HepG2 (cell line): ENCODE measurements around the gene JPT1. TPM values are rescaled to one million over a fixed set of nuclear protein-coding genes. Genes with fewer than 3 reads are reported as not detected.

Experiments used
- GTF3A ChIP-seq: sonication (generic); formaldehyde crosslinking; conservative IDR thresholded peaks from 2 replicates; pipeline ENCODE4 v1.4.0; 2020; ENCODE audit warnings: mild to moderate bottlenecking, missing genetic modification reagents
- IRX3 ChIP-seq: sonication (generic); formaldehyde crosslinking; IDR thresholded peaks from 2 replicates; pipeline ENCODE4 v1.8.1; 2023; ENCODE audit warnings: mild to moderate bottlenecking, low read depth, missing genetic modification reagents, borderline replicate concordance
- MAZ ChIP-seq, 2 experiments: sonication (generic) in 1 of 2; formaldehyde crosslinking in 1 of 2; IDR thresholded peaks; 2 replicates each; pipeline versions ENCODE4 v1.5.0 to v1.6.1; 2012 to 2020; ENCODE audit warnings: low read depth in 2 of 2, mild to moderate bottlenecking in 2 of 2, borderline replicate concordance in 1 of 2, improper control_type of control experiment in 1 of 2, low read length in 1 of 2, missing genetic modification reagents in 1 of 2, moderate library complexity in 1 of 2
- NAIF1 ChIP-seq: sonication (generic); formaldehyde crosslinking; IDR thresholded peaks from 2 replicates; pipeline ENCODE4 v1.5.0; 2020; ENCODE audit warnings: mild to moderate bottlenecking, missing genetic modification reagents, borderline replicate concordance
- NFE2L2 ChIP-seq: fragments of 150-350 bp; IDR thresholded peaks from 2 replicates; pipeline ENCODE4 v1.6.1; 2014; ENCODE audit warnings: low read length
- SMAD1 ChIP-seq: sonication (generic); formaldehyde crosslinking; IDR thresholded peaks from 2 replicates; pipeline ENCODE4 v1.4.0; 2020; ENCODE audit warnings: missing genetic modification reagents, low read depth, mild to moderate bottlenecking, borderline replicate concordance
- SOX13 ChIP-seq, 3 experiments: fragments of 450-650 bp in 1 of 3; sonication (generic) in 1 of 3; formaldehyde crosslinking in 1 of 3; IDR thresholded peaks in 2 of 3; conservative IDR thresholded peaks in 1 of 3; 2 replicates each; pipeline versions ENCODE4 v1.5.0 to v1.6.1; 2016 to 2020; ENCODE audit warnings: antibody characterized with exemption in 1 of 3, mild to moderate bottlenecking in 1 of 3, missing compliant biosample characterization in 1 of 3, missing genetic modification reagents in 1 of 3, moderate library complexity in 1 of 3
- TRIM24 ChIP-seq: sonication (generic); formaldehyde crosslinking; IDR thresholded peaks from 2 replicates; pipeline ENCODE4 v1.8.0; 2022; ENCODE audit warnings: mild to moderate bottlenecking, missing genetic modification reagents
- WIZ ChIP-seq: sonication (generic); formaldehyde crosslinking; IDR thresholded peaks from 2 replicates; pipeline ENCODE4 v1.5.1; 2020; ENCODE audit warnings: mild to moderate bottlenecking, missing genetic modification reagents
- ZNF138 ChIP-seq: sonication (generic); formaldehyde crosslinking; IDR thresholded peaks from 2 replicates; pipeline ENCODE4 v1.5.0; 2020; ENCODE audit warnings: mild to moderate bottlenecking, low read depth, missing genetic modification reagents
- ZNF160 ChIP-seq: sonication (generic); formaldehyde crosslinking; IDR thresholded peaks from 2 replicates; pipeline ENCODE4 v1.8.0; 2022; ENCODE audit warnings: mild to moderate bottlenecking, inconsistent platforms, missing genetic modification reagents
- ZNF17 ChIP-seq: sonication (generic); formaldehyde crosslinking; IDR thresholded peaks from 2 replicates; pipeline ENCODE4 v1.5.0; 2020; ENCODE audit warnings: mild to moderate bottlenecking, missing genetic modification reagents
- ZNF3 ChIP-seq: IDR thresholded peaks from 2 replicates; pipeline ENCODE4 v1.7.0; 2017; ENCODE audit warnings: inconsistent platforms
- ZNF33B ChIP-seq: sonication (generic); formaldehyde crosslinking; IDR thresholded peaks from 2 replicates; pipeline ENCODE4 v1.5.1; 2020; ENCODE audit warnings: mild to moderate bottlenecking, missing genetic modification reagents
- ZNF563 ChIP-seq: sonication (generic); formaldehyde crosslinking; IDR thresholded peaks from 2 replicates; pipeline ENCODE4 v1.8.0; 2022; ENCODE audit warnings: mild to moderate bottlenecking, moderate library complexity, missing genetic modification reagents
- ZNF776 ChIP-seq: sonication (generic); formaldehyde crosslinking; IDR thresholded peaks from 2 replicates; pipeline ENCODE4 v1.4.0; 2020; ENCODE audit warnings: mild to moderate bottlenecking, missing genetic modification reagents
- ZNF792 ChIP-seq: IDR thresholded peaks from 2 replicates; pipeline ENCODE4 v1.6.1; 2016
- ZNF879 ChIP-seq: sonication (generic); formaldehyde crosslinking; IDR thresholded peaks from 2 replicates; pipeline ENCODE4 v1.8.1; 2023; ENCODE audit warnings: missing genetic modification reagents
- ZSCAN29 ChIP-seq: sonication (generic); formaldehyde crosslinking; conservative IDR thresholded peaks from 2 replicates; pipeline ENCODE4 v1.4.0; 2020; ENCODE audit warnings: mild to moderate bottlenecking, missing genetic modification reagents
- polyA plus RNA-seq, 8 experiments: library from polyadenylated mRNA; depleted of rRNA in 3 of 8; stranded (reverse) in 7 of 8; unstranded in 1 of 8; fragments of >200 nt; fragmentation: Illumina TruSeq in 4 of 8; extraction: Trizol in 4 of 8; gene quantifications; 2 replicates each; pipeline versions ENCODE4 v1.2.1 to v1.2.3, GENCODE V29; 2011 to 2016; ENCODE audit warnings: low read depth in 4 of 8, missing spikeins in 1 of 8, mixed read lengths in 1 of 8; ENCODE audit not compliant: insufficient read depth in 1 of 8
- total RNA-seq, 5 experiments: library from RNA; depleted of rRNA; stranded (reverse); fragments of >200 nt; fragmentation: Illumina TruSeq; extraction: Trizol; gene quantifications; 2 replicates each; pipeline ENCODE4 v1.2.3, GENCODE V29; 2016; ENCODE audit warnings: low read depth in 1 of 5
- TF ChIP-seq, protein P1 (sequence below): sonication (generic); formaldehyde crosslinking; IDR thresholded peaks from 2 replicates; pipeline ENCODE4 v1.5.1; 2020; ENCODE audit warnings: mild to moderate bottlenecking, missing genetic modification reagents, moderate library complexity
- TF ChIP-seq, protein P2 (sequence below): IDR thresholded peaks from 2 replicates; pipeline ENCODE4 v1.6.1; 2018; ENCODE audit warnings: missing genetic modification reagents
- TF ChIP-seq, protein P3 (sequence below): sonication (generic); formaldehyde crosslinking; IDR thresholded peaks from 2 replicates; pipeline ENCODE4 v1.4.0; 2020; ENCODE audit warnings: low read depth, mild to moderate bottlenecking, missing genetic modification reagents
- TF ChIP-seq, protein P4 (sequence below): sonication (generic); formaldehyde crosslinking; IDR thresholded peaks from 2 replicates; pipeline ENCODE4 v1.5.0; 2020; ENCODE audit warnings: missing genetic modification reagents, mild to moderate bottlenecking, borderline replicate concordance

JPT1 gene
- total and polyA plus RNA-seq, 2 of the 13 experiments (the other 11 are each of a cell fraction or from before 2014, with no cell fraction given): 43.3 to 256 TPM

DNA sequence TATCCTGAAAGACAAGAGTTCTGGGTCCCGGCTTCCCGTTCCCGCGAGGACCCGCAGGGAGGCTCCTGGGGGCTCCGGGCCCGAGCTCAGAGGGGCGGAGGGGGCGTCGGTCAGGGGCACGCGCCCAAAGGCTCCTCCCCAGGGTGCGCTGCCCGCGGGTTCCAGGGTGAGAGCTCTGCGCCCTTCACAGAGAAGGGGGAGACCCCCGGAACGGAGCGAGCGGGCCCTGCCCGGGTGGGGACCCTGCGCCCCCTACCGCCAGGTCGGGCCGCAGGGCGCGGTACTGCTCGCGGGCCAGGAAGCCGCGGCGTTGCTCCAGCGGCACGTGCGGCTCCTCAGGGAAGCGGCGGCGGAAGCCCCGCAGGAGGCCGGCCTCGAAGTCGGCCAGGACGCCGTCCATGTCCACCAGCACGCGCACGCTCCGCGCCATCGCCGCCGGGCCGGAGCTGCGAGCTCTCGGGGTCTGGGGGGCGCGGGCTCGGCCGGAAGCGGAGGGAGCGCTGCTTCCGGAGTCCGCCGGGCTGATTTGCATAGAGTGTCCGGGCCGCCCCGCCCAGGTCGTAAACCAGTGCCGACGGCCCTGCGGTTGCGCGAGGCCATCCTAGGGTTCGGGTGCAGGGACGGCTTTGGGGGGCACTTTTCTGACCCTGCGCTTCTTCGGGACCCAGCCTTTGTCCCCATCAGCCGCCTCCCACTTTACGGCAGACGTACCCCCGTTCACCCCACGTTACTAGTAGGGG lies 22.9 kb downstream of the JPT1 start, which contains the start of gene NT5C (continued):
- TF ChIP-seq TRIM24 (CRISPR knock-in tag) (no peak), SOX13 (IDR thresholded peaks at IDR 0.05) (no peak), SOX13 (CRISPR knock-in tag; conservative IDR thresholded peaks at IDR 0.05 in 1 of 2, IDR thresholded peaks at IDR 0.05 in 1 of 2) (no peak), ZNF563 (peak; percentile 92), NAIF1 (no peak), ZNF17 (CRISPR knock-in tag) (no peak), ZSCAN29 (CRISPR knock-in tag) (peak; percentile 14; the same call in 1 of the 2 replicates), ZNF138 (CRISPR knock-in tag) (no peak; the same call in 1 of the 2 replicates), GTF3A (CRISPR knock-in tag) (no peak; the same call in 1 of the 2 replicates), ZNF33B (CRISPR knock-in tag) (0 out of 2 replicates have a peak, but pooled peaks have one; percentile 42), NFE2L2 (no peak), ZNF879 (CRISPR knock-in tag) (no peak), WIZ (CRISPR knock-in tag) (peak; percentile 33; the same call in 1 of the 2 replicates), SMAD1 (CRISPR knock-in tag) (0 out of 2 replicates have a peak, but pooled peaks have one; percentile 65), IRX3 (CRISPR knock-in tag) (peak; percentile 90; the same call in 1 of the 2 replicates), ZNF3 (CRISPR knock-in tag) (no peak), ZNF792 (CRISPR knock-in tag) (0 out of 2 replicates have a peak, but pooled peaks have one; percentile 43), ZNF160 (CRISPR knock-in tag) (peak; percentile 46; the same call in 1 of the 2 replicates), ZNF776 (CRISPR knock-in tag) (peak; percentile 98), MAZ (IDR thresholded peaks at IDR 0.05; ENCODE audit: borderline replicate concordance, low read depth, low read length) (peak; percentile 74; the same call in 1 of the 2 replicates), MAZ (CRISPR knock-in tag; IDR thresholded peaks at IDR 0.05; ENCODE audit: low read depth) (peak; percentile 88)
- TF ChIP-seq, protein P1, sequence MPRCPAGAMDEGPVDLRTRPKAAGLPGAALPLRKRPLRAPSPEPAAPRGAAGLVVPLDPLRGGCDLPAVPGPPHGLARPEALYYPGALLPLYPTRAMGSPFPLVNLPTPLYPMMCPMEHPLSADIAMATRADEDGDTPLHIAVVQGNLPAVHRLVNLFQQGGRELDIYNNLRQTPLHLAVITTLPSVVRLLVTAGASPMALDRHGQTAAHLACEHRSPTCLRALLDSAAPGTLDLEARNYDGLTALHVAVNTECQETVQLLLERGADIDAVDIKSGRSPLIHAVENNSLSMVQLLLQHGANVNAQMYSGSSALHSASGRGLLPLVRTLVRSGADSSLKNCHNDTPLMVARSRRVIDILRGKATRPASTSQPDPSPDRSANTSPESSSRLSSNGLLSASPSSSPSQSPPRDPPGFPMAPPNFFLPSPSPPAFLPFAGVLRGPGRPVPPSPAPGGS (CRISPR knock-in tag): peak; percentile 96
- TF ChIP-seq, protein P2, sequence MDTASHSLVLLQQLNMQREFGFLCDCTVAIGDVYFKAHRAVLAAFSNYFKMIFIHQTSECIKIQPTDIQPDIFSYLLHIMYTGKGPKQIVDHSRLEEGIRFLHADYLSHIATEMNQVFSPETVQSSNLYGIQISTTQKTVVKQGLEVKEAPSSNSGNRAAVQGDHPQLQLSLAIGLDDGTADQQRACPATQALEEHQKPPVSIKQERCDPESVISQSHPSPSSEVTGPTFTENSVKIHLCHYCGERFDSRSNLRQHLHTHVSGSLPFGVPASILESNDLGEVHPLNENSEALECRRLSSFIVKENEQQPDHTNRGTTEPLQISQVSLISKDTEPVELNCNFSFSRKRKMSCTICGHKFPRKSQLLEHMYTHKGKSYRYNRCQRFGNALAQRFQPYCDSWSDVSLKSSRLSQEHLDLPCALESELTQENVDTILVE: peak; percentile 54; the same call in 1 of the 2 replicates
- TF ChIP-seq, protein P3, sequence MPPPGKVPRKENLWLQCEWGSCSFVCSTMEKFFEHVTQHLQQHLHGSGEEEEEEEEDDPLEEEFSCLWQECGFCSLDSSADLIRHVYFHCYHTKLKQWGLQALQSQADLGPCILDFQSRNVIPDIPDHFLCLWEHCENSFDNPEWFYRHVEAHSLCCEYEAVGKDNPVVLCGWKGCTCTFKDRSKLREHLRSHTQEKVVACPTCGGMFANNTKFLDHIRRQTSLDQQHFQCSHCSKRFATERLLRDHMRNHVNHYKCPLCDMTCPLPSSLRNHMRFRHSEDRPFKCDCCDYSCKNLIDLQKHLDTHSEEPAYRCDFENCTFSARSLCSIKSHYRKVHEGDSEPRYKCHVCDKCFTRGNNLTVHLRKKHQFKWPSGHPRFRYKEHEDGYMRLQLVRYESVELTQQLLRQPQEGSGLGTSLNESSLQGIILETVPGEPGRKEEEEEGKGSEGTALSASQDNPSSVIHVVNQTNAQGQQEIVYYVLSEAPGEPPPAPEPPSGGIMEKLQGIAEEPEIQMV: peak; percentile 84
- TF ChIP-seq, protein P4, sequence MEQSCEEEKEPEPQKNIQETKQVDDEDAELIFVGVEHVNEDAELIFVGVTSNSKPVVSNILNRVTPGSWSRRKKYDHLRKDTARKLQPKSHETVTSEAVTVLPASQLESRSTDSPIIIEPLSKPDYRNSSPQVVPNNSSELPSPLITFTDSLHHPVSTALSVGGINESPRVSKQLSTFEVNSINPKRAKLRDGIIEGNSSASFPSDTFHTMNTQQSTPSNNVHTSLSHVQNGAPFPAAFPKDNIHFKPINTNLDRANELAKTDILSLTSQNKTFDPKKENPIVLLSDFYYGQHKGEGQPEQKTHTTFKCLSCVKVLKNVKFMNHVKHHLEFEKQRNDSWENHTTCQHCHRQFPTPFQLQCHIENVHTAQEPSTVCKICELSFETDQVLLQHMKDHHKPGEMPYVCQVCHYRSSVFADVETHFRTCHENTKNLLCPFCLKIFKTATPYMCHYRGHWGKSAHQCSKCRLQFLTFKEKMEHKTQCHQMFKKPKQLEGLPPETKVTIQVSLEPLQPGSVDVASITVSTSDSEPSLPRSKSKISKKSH: no peak; the same call in 1 of the 2 replicates
